ENCODE data around the gene SHPK.

Gene SHPK

GRCh38 chr17:3613124-3613523, 22.9 kb downstream of the SHPK start:
- TF ChIP-seq, protein P1, sequence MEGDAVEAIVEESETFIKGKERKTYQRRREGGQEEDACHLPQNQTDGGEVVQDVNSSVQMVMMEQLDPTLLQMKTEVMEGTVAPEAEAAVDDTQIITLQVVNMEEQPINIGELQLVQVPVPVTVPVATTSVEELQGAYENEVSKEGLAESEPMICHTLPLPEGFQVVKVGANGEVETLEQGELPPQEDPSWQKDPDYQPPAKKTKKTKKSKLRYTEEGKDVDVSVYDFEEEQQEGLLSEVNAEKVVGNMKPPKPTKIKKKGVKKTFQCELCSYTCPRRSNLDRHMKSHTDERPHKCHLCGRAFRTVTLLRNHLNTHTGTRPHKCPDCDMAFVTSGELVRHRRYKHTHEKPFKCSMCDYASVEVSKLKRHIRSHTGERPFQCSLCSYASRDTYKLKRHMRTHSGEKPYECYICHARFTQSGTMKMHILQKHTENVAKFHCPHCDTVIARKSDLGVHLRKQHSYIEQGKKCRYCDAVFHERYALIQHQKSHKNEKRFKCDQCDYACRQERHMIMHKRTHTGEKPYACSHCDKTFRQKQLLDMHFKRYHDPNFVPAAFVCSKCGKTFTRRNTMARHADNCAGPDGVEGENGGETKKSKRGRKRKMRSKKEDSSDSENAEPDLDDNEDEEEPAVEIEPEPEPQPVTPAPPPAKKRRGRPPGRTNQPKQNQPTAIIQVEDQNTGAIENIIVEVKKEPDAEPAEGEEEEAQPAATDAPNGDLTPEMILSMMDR (IDR thresholded peaks at IDR 0.05; ENCODE audit: control insufficient read depth, extremely low read depth, insufficient read depth) = no peak
- no peak overlapping the region for H3K4me3 ChIP-seq (ENCODE audit: low read depth, low read length)
- DNase-seq (ENCODE audit: low read depth) = no peak

GRCh38 chr17:3610523-3610922, 25.5 kb downstream of the SHPK start:
- DNase-seq (ENCODE audit: low read depth) = no peak
- TF ChIP-seq, protein P1 (IDR thresholded peaks at IDR 0.05; ENCODE audit: control insufficient read depth, extremely low read depth, insufficient read depth) = no peak
- no peak overlapping the region for H3K4me3 ChIP-seq (ENCODE audit: low read depth, low read length)

- no peak for DNase-seq (ENCODE audit: low read depth)
- TF ChIP-seq, protein P1 (IDR thresholded peaks at IDR 0.05; ENCODE audit: control insufficient read depth, extremely low read depth, insufficient read depth) = no peak
- H3K4me3 ChIP-seq (ENCODE audit: low read depth, low read length) = no peak overlapping the region
Observed at GRCh38 chr17:3609689-3610088, 26.4 kb downstream of the SHPK start.

- DNase-seq (ENCODE audit: low read depth) = no peak
- TF ChIP-seq, protein P1 (IDR thresholded peaks at IDR 0.05; ENCODE audit: control insufficient read depth, extremely low read depth, insufficient read depth) = no peak
- no peak overlapping the region for H3K4me3 ChIP-seq (ENCODE audit: low read depth, low read length)
Observed at GRCh38 chr17:3603870-3604259, 32.2 kb downstream of the SHPK start.

- TF ChIP-seq, protein P1 (IDR thresholded peaks at IDR 0.05; ENCODE audit: control insufficient read depth, extremely low read depth, insufficient read depth) = no peak
- no peak overlapping the region for H3K4me3 ChIP-seq (ENCODE audit: low read depth, low read length)
- no peak for DNase-seq (ENCODE audit: low read depth)
Observed at GRCh38 chr17:3603119-3603869, 32.8 kb downstream of the SHPK start.

DNA sequence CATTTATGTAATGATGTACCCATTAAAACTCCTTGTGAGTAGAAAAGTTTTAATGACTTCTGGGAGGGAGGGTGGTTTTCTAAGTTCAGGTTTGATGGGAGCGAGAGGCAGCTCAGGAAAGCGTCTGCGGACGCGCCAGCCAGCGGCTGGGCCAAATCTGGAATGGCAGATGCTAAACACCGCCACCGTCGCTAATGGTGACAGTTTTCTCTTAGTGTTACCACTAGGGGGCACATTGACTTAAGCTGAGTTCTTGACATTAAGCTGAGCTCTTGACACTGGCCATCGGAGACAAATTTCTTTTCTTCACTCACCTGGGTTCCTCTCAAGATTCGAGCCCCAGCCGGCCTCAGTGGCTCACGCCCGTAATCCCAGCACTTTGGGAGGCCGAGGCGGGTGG, 33.6 kb downstream of the SHPK start:
- DNase-seq (ENCODE audit: low read depth) = no peak
- TF ChIP-seq, protein P1 (IDR thresholded peaks at IDR 0.05; ENCODE audit: control insufficient read depth, extremely low read depth, insufficient read depth) = peak; percentile 11; the same call in 1 of the 2 replicates
- H3K4me3 ChIP-seq (ENCODE audit: low read depth, low read length) = no peak overlapping the region
